GM19455 (cell line): ENCODE measurements around the gene SEMA4C.

Experiments used
- ATAC-seq: cut with Tn5 transposase; IDR thresholded peaks from one replicate; pipeline ENCODE4 v1.9.1; 2021; ENCODE audit not compliant: unreplicated experiment

Gene SEMA4C

DNA sequence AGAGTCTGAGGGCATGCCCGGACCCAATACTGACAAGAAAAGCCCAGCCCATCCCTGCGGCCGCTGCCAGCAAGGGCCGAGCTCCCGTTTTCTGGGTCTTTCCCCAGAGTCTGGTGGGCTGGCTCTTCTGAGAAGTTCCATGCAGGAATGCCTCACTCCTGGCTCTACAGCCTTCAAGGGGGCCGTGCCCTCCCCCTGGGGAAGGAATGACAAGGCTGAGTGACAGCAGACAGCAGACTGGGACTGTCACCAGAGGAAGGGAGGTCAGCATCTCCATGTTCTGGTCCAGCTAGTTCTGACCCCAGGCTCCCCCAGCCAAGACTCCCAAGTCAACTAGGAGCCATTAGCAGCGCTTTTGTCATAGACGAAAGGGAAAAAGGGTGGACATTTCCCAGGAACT is 13.0 kb upstream of the SEMA4C start:
- ATAC-seq = no peak

DNA sequence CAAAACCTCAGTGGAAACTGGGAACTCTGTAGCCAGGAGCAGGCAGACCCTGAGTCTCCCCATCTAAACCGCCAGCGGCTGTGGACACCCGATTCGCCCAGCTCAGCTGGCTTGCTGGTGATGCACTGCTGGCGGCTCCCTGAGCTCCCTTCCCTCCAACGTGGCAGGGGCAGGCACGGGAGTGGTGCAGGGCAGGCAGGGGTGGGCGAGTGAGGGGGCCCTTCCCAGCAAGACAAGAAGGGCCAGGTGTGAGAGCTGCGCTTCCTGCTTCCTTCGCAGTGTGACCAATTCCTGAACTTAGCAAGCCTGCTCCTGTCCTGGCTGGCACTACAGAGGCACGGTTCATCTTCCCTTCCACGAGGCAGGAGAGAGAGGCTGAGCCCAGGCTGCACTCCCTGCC is 12.3 kb upstream of the SEMA4C start:
- ATAC-seq = no peak

DNA sequence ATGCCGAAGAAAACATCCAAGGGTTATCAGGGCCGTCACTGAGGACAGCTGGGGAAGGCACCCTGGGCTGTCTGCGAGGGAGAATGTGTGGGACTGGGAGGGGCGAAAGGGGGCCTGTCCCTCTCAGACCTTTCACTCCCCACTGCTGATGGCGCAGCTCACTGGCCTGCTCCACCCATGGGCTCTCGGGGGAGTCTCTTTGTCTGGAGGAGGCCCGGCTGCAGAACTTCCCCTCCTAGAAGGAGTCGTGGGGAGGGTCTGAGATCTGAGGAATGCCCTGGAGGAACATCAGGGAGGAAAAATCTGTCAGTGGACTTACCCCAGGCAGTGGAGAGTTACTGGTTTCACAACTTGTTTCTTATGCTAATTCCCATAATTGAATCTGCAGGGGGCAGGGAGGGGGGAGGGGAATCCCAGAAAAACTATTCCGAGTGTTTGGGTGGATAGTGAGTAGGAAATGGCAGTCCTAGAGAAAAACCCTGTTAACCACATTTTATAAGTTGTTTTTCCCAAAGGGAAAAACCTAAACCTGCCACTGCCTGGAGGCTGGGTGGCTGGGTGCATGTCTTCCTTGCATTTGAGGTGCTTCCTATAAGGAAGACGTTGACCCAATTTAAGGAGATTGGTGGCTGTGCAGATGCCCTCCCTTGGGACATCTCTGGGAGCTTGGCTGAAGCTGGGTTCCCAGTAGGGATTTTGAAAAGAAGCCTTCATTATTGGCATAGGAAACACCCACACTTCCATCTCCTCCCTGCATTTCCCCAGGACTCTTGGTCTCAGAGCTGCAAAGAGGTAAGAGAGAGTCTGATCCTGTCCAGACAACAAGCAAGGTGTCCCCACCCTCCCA is 11.7 kb upstream of the SEMA4C start:
- ATAC-seq = no peak

GRCh38 chr2:96880891-96881273 is 11.0 kb upstream of the SEMA4C start:
- no peak for ATAC-seq

- ATAC-seq = no peak
Measured at GRCh38 chr2:96879545-96880040, 9.7 kb upstream of the SEMA4C start.

DNA sequence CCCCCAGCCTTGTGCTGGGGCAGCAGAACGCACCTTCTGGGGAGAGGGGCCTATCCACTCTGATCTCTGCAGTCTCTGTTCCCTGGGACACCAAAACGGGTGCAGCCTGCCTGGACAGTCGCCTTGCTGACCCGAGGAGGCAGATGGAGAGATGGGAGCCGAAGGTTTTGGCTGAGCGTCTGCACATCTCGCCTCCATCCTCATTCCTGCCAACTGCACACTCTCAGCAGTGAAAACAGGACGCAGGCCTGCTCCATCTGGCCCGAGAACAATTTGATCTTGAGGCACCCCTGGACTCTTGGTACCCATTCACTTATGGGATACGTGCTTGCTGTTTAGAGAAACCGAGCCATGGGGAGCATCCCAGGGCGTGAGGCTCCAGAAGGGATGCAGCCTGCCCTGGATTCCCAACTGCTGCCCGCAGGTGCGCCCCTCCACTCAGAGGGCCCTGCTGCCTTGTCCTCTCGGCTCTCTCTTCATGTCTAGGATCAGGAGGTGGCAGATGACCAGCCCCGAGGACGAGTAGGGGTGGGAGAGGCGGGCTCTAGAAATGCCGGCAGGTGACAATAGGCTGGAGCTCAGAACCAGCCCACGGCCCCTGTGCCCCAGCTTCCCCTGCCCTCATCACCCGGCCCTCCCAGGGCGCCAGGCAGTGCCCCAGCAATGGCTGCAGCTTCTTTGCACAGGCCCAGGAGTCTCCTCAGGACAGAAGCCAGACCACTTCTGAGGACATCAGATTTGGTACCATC is 9.1 kb upstream of the SEMA4C start:
- ATAC-seq = no peak

DNA sequence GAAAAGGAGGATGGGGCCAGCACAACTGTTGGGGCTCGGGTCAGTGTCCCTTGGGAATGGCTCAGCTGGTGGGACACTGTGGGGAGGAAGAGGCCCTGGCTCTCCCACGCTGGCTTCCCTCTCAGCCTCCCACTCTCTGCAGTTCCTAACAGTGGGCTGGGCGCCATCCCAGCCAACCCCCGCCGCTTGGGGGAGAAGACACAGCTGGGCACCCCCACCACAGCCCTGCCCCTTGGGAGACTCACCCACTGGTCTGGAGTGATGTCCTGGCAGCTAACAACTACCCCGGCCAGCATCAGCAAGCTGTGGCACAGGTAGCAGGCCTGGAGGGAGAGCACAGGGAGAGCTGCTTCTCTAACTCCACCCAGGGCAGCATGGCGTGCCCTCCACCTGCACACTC is 8.3 kb upstream of the SEMA4C start:
- ATAC-seq = no peak

GRCh38 chr2:96877631-96878092 is 7.8 kb upstream of the SEMA4C start:
- ATAC-seq = no peak

- no peak for ATAC-seq
Measured at GRCh38 chr2:96877042-96877451, 7.2 kb upstream of the SEMA4C start.

DNA sequence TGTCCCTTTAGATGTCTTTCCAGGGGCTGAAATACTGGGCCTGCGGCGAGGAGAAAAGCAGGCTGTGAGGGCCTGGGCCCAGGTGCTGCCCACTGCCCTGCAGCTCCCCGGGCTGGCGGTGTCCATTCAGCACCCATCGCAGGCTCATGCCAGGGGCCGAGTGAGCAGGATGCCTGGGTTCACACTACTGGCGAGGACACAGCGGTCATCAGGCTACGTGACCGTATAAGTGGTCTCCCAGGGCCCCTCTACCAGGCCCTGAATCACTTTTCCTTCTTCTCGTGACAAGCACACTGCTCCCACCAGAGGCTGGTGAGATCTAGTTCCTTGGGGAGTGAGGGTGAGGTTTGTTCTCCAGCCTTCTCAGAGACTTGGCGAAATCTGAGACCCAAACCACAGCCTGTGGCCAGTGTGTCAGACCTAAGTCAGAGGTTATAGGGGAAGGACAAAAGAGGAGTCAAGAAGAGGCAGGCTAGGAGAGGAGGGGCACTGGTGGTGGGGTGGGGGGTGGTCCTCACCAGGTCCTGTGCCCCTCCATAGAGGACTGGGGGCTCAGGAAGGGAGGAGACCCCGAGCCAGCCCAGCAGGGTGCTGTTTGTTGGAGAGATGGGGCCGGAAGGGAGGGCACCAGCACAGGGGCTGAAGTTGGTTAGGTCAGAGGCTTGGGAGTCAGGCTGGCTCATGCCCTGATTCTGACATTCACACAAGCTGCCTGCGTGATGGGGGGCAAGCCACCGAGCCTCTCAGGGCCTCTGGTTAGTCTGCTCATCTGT is 6.6 kb upstream of the SEMA4C start:
- no peak for ATAC-seq

GRCh38 chr2:96875498-96876268 is 5.8 kb upstream of the SEMA4C start:
- ATAC-seq = no peak

DNA sequence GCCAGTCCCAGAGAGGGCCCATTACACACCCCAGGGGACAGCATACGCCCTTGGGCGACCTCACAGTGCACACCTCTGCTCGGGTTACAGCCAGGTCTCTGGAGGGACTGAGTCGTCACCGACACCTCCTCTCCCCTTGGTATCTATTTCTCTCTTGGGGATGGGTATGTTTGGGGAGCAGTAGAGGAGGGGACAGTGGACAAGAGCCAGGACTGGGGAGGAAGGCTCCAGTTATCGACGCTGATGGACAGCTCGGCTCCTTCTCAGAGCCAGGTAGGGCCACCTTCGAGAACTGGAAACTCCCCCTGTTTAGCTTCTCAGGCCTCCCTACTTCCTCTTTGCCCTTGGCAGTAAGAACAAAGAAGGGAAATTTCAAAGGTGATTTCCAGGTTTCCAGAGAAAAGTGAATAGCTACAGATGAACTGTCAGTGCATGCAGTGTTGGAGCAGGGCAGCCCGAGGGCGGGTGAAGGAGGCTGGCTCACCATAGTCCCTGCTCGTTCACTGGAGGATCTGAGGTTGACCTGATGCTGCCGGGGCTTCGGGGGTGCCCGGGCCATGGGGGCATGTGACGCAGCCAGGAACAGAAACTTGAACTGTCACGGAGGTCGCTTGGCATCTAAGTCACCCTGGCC is 4.4 kb upstream of the SEMA4C start:
- no peak for ATAC-seq

- no peak for ATAC-seq
Measured at GRCh38 chr2:96873651-96874096, 3.8 kb upstream of the SEMA4C start.

GRCh38 chr2:96872591-96873349 is 2.9 kb upstream of the SEMA4C start:
- no peak for ATAC-seq

DNA sequence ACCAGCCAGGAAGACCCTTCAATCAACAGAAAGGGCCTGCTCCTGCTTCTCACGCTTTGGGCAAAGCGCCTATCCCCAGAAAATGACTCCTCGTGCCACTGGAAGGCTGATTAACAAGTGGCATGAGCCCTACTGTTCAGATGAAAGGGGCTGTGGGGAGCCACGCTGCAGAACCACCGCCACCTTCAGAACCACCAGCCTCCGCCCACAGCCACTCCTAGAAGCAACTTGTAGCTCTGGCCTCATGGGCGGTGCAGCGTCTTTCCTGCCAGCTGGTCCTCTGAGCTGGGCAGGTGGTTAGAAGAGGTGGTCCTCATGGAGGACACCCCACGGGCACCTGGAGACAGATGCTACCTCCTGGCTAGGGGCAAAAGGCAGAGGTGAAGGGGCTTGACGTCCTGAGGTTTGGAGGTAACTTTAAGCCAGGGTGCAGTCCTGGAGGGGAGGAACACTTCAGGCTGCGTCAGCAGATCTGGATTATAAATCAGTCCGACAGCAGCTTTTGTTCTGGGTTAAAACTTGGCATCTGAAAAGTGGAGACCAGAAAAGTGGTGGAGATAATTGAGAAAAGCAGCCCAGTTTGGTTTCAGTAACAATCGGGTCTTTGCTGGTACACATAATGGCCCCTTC is 861 bp upstream of the SEMA4C start:
- ATAC-seq = no peak

DNA sequence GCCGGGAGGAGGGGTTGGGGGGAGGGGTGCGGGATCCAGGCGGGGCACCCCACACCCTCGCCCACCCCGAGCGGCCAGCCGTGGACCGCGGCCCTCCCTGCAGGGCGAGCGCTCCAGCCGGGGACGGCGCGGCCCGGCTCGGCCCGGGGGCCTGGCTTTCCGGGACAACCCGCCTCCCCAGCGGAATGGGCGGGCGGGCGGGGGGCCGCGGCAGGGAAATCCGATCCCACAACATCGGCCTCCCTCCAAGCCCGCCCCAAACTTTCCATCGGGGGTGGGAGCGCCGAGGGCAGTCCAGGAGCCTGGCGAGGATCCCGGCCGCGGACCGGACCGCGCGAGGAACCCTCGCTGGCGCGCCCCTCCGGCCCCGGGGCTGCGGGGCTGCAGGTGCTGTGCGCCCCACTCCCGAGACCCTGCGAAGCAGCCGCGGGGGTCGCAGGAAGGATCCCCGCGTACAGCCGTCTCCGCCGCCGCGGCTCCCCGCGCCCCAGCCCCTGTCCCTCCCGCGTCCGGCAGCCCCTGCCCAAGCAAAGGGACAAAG is 529 bp downstream of the SEMA4C start:
- peak; percentile 11 for ATAC-seq

DNA sequence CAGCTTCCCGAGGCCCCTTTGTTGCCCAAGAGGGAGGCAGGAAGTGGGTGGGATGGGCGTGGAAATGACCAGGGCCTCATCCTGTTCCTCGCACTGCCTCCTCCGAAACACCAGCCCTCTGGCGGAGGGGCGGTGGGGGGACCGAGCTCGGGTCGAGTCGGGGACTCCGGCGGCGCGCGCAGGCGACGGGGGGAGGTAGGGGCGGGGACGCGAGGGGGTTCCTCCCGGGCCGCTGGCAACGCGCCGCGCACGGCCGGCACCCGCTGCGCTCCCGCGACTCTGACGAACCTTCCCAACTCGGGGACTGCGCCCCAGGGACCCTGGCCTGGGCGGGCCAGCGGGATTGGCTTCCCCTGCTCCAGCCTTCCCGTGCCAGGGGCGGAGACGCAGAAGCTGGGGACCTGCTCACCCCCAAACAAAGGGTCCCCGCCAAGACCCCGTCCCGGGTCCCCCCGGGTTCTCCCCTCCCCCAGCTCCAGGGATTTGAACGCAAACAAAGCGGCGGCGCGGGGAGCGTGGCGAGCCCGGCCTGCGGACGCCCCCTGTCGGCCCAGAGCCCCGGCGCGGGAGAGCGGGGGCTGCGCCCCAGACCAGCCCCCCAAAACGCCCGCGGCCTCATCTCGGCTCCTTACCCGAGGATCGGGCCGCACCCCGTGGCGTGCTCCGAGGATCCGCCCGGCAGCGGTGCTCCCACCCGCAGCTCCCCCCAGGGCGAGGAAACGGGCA is 1.2 kb downstream of the SEMA4C start:
- peak; percentile 47 for ATAC-seq
